ENCODE measurements around the gene HMG20A.

GRCh38 chr15:77479015-77479414, 58.3 kb downstream of the HMG20A start:
- TF ChIP-seq CTCF (IDR thresholded peaks at IDR 0.05 in 8 of 11, conservative IDR thresholded peaks at IDR 0.05 in 3 of 11) (no peak), POLR2AphosphoS5 (IDR thresholded peaks at IDR 0.05) (no peak)
